ENCODE data around the gene MAST4. TPM values are rescaled to one million over a fixed set of nuclear protein-coding genes. Genes with fewer than 3 reads are reported as not detected.

Gene MAST4
- total RNA-seq, 1 donor from 2014 or later = 52.6 TPM

DNA sequence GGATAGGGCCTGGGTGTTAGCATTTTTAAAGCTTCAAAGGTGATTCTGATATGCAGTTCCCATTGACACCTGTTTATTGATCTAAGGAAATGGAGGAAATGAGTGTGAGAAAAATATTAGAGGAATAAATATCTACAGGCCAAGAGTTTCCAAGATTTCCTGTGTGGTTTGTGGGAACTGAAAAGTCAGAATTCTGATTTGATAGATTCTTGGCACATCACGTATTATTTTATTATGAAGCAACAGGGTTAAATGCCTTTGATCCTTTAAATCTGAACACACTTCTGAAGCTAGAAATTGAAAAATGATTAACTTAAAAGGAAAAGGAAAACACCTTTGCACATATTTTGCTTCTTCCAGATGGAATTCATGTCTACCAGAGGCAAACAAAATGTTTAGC is 486.7 kb downstream of the MAST4 start:
- H3K4me3 ChIP-seq = no peak overlapping the region
- H3K27me3 ChIP-seq = no peaks in the 10 kb centered on the region
- ATAC-seq (no peak), DNase-seq (no peak)
- peaks cover 16% of the 10 kb centered on the region for H3K4me1 ChIP-seq
- H3K36me3 ChIP-seq = no peaks in the 10 kb centered on the region
- TF ChIP-seq, protein P1, sequence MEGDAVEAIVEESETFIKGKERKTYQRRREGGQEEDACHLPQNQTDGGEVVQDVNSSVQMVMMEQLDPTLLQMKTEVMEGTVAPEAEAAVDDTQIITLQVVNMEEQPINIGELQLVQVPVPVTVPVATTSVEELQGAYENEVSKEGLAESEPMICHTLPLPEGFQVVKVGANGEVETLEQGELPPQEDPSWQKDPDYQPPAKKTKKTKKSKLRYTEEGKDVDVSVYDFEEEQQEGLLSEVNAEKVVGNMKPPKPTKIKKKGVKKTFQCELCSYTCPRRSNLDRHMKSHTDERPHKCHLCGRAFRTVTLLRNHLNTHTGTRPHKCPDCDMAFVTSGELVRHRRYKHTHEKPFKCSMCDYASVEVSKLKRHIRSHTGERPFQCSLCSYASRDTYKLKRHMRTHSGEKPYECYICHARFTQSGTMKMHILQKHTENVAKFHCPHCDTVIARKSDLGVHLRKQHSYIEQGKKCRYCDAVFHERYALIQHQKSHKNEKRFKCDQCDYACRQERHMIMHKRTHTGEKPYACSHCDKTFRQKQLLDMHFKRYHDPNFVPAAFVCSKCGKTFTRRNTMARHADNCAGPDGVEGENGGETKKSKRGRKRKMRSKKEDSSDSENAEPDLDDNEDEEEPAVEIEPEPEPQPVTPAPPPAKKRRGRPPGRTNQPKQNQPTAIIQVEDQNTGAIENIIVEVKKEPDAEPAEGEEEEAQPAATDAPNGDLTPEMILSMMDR (IDR thresholded peaks at IDR 0.05) = no peak
- H3K27ac ChIP-seq = no peak overlapping the region
- H3K9me3 ChIP-seq = no peaks in the 10 kb centered on the region
- intact Hi-C loops (cut with DNase I) = no loop called here

DNA sequence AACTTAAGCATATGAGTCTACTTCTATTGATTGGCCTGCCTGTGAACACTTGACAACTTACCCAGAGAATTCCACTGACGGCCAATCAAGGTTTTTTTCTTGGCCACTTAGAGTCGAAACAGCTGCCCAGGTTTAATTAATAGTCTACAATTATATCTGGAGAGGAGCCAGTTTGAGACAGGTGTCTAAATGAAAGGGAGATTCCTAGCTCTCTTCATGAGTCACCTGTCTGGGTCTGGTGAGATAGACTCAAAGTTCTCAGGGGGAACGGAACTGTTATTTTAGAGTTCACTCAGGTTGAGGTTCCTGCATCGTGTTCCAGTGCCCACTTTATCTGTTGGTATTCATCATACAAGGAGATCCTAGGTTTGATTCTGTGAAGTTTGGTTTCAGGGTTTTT is 489.4 kb downstream of the MAST4 start:
- Histone ChIP-seq H3K4me3 (no peak overlapping the region), H3K27ac (no peak overlapping the region), H3K9me3 (no peaks in the 10 kb centered on the region), H3K4me1 (peaks cover 25% of the 10 kb centered on the region), H3K36me3 (no peaks in the 10 kb centered on the region), H3K27me3 (no peaks in the 10 kb centered on the region)
- TF ChIP-seq, protein P1 (IDR thresholded peaks at IDR 0.05) = no peak
- DNase-seq = no peak
- intact Hi-C loops (cut with DNase I) = no loop called here
- ATAC-seq = no peak

GRCh38 chr5:67089200-67089725 is 493.1 kb downstream of the MAST4 start:
- intact Hi-C loops (cut with DNase I) = no loop called here
- Histone ChIP-seq H3K27me3 (no peaks in the 10 kb centered on the region), H3K4me1 (peaks cover 20% of the 10 kb centered on the region), H3K27ac (no peak overlapping the region), H3K4me3 (no peak overlapping the region), H3K9me3 (no peaks in the 10 kb centered on the region), H3K36me3 (no peaks in the 10 kb centered on the region)
- DNase-seq (no peak), ATAC-seq (no peak)
- TF ChIP-seq, protein P1 (IDR thresholded peaks at IDR 0.05) = no peak

- Histone ChIP-seq H3K27ac (no peak overlapping the region), H3K4me1 (peaks cover 27% of the 10 kb centered on the region), H3K27me3 (no peaks in the 10 kb centered on the region), H3K36me3 (no peaks in the 10 kb centered on the region), H3K9me3 (no peaks in the 10 kb centered on the region), H3K4me3 (no peak overlapping the region)
- DNase-seq (no peak), ATAC-seq (no peak)
- TF ChIP-seq, protein P1 (IDR thresholded peaks at IDR 0.05) = no peak
- intact Hi-C loops (cut with DNase I) = no loop called here
These were observed 493.8 kb downstream of the MAST4 start for GRCh38 chr5:67090040-67090439.

- H3K9me3 ChIP-seq = no peaks in the 10 kb centered on the region
- H3K27me3 ChIP-seq = no peaks in the 10 kb centered on the region
- ATAC-seq (no peak), DNase-seq (no peak)
- H3K36me3 ChIP-seq = no peaks in the 10 kb centered on the region
- peaks cover 33% of the 10 kb centered on the region for H3K4me1 ChIP-seq
- H3K27ac ChIP-seq = no peak overlapping the region
- H3K4me3 ChIP-seq = no peak overlapping the region
- intact Hi-C loops (cut with DNase I) = no loop called here
- TF ChIP-seq, protein P1 (IDR thresholded peaks at IDR 0.05) = no peak
These were observed 494.4 kb downstream of the MAST4 start for GRCh38 chr5:67090593-67090992.

DNA sequence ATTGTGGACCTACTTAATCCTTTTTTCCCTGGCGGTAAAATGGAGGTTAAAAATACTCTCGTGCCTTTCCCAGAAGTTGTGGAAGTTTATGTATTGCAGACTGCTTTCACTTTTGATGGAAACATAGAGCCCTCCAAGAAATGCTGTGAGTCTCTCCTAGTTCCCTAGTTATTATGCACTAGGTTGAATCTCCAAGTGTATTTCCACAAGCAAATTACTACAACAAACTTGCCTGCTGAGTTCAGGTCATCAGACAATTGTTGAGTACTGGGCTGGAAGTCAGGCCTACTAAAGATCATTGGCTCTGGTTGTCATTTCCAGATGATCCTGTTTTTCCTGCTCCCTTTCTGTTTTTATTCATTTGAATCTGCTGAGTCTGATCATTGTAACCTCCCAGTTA is 496.3 kb downstream of the MAST4 start:
- Histone ChIP-seq H3K27me3 (no peaks in the 10 kb centered on the region), H3K9me3 (no peaks in the 10 kb centered on the region), H3K36me3 (no peaks in the 10 kb centered on the region), H3K4me3 (no peak overlapping the region), H3K27ac (peak overlapping the region; percentile 42), H3K4me1 (peaks cover 36% of the 10 kb centered on the region)
- intact Hi-C loops (cut with DNase I) = no loop called here
- ATAC-seq (no peak), DNase-seq (no peak)
- TF ChIP-seq, protein P1 (IDR thresholded peaks at IDR 0.05) = no peak
